Psoas muscle (tissue), 8 donors: ENCODE measurements around the gene CUL1. TPM values are rescaled to one million over a fixed set of nuclear protein-coding genes. Genes with fewer than 3 reads are reported as not detected.

Experiments
- ATAC-seq, 4 donors: fragments of 200-7000 bp; cut with Tn5 transposase; one replicate each; pipeline ENCODE4 v1.9.1; 2020; ENCODE audit warnings: moderate library complexity in 3 of 4, mild to moderate bottlenecking in 2 of 4
- DNase-seq, 2 donors: peaks; one replicate each; pipeline ENCODE4 v3.0.0-alpha.2; 2020
- H3K27ac ChIP-seq: fragments of 200-600 bp; one replicate; pipeline ENCODE4 v1.8.0; 2022
- H3K27me3 ChIP-seq, 3 donors: fragments of 200-600 bp in 1 of 3; one replicate each; pipeline versions ENCODE4 v1.6.1 to v1.8.0; 2013 to 2022; ENCODE audit warnings: low read length in 2 of 3, mild to moderate bottlenecking in 2 of 3, moderate library complexity in 1 of 3; ENCODE audit not compliant: insufficient read depth in 3 of 3
- H3K36me3 ChIP-seq, 2 donors: fragments of 200-600 bp in 1 of 2; one replicate each; pipeline versions ENCODE4 v1.6.1 to v1.8.0; 2013 to 2022; ENCODE audit warnings: low read depth in 1 of 2, mild to moderate bottlenecking in 1 of 2, moderate library complexity in 1 of 2; ENCODE audit not compliant: insufficient read depth in 1 of 2
- H3K4me1 ChIP-seq: fragments of 200-600 bp; one replicate; pipeline ENCODE4 v1.8.0; 2022
- H3K4me3 ChIP-seq: fragments of 200-600 bp; one replicate; pipeline ENCODE4 v1.8.0; 2022; ENCODE audit warnings: mild to moderate bottlenecking
- H3K9me3 ChIP-seq: fragments of 200-600 bp; one replicate; pipeline ENCODE4 v1.8.0; 2022
- WGBS, 3 donors: extraction: QIAGEN DNeasy Blood & Tissue Kit; methylation state at CpG; one replicate each; pipeline versions ENCODE4 v1.1.6 to v1.1.7; 2013; 5-methylcytosine and 5-hydroxymethylcytosine counted together
- intact Hi-C, 2 donors: fragments of 100-400 bp; cut with DNase I; formaldehyde crosslinking; loops; one replicate each; pipeline versions ENCODE4 v1.11.0 to v1.14.2; 2022
- polyA plus RNA-seq, 3 donors: library from polyadenylated mRNA; stranded (reverse); fragments of 200-250 nt; gene quantifications; one replicate each; pipeline ENCODE4 v1.2.3, GENCODE V29; 2013
- total RNA-seq, 4 donors: library from RNA; stranded (reverse); fragmentation: NEBNext Ultra II Directional in 2 of 4; extraction: Animal tissue kit (Norgen Biotek cat#: 25700) in 2 of 4; gene quantifications; one replicate each; pipeline versions ENCODE4 v1.2.1 to v1.2.4, GENCODE V29; 2021 to 2023
- TF ChIP-seq, protein P1 (sequence below): fragments of 200-600 bp; IDR thresholded peaks from one replicate; pipeline ENCODE4 v1.8.0; 2022; ENCODE audit warnings: antibody characterized with exemption
- donor health status: healthy with polysubstance abuse.
- donor health status: DM: no; HTN: no; CAD: no; lungs with moderate emphysema.
- donor health status: Bipolar disorder and iron deficiency.
- donor health status: healthy.
- donor health status: DM: yes; HTN: yes; CAD: no.
- donor health status: DM: no; HTN: no; CAD: no.
- donor health status: DM: no; HTN: no; CAD: no.
- donor health status: DM: yes; HTN: yes; CAD: no.

Gene CUL1
- total and polyA plus RNA-seq, 7 donors = 65.1 to 149 (median 86.5) TPM

DNA sequence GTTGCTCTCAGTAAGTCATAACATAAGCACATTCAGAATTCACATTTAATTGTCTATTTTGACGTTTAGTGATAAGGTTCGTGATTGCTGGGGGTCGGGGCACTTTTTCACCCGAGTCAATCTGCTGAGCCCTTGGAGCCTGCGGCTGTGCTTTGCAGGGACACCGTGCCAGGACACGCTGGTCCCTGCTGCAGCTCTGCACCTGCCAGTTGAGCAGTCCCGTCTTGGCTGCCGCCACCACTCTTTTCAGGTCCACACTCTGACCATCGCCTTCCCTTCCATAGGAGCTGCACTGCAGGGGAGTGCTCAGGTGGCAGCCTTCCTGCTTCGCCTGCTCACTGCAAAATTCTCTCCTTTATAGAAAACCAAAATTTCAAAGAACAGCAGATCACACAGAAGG is 36.4 kb downstream of the CUL1 start:
- TF ChIP-seq, protein P1, sequence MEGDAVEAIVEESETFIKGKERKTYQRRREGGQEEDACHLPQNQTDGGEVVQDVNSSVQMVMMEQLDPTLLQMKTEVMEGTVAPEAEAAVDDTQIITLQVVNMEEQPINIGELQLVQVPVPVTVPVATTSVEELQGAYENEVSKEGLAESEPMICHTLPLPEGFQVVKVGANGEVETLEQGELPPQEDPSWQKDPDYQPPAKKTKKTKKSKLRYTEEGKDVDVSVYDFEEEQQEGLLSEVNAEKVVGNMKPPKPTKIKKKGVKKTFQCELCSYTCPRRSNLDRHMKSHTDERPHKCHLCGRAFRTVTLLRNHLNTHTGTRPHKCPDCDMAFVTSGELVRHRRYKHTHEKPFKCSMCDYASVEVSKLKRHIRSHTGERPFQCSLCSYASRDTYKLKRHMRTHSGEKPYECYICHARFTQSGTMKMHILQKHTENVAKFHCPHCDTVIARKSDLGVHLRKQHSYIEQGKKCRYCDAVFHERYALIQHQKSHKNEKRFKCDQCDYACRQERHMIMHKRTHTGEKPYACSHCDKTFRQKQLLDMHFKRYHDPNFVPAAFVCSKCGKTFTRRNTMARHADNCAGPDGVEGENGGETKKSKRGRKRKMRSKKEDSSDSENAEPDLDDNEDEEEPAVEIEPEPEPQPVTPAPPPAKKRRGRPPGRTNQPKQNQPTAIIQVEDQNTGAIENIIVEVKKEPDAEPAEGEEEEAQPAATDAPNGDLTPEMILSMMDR = no peak
- ATAC-seq (peak; percentile 51 to 66 (median 56)), DNase-seq (peak in 1 of 2 donors; percentile 28)
- Histone ChIP-seq H3K9me3 (no peaks in the 10 kb centered on the region), H3K36me3 (peaks cover 0 to 24% of the 10 kb centered on the region in 2 donors), H3K27ac (peak overlapping the region; percentile 60), H3K4me1 (peaks cover 64% of the 10 kb centered on the region), H3K4me3 (no peak overlapping the region), H3K27me3 (no peaks in the 10 kb centered on the region)
- intact Hi-C loops = loop anchor here in 1 of 2 donors (5.0 kb wide), 1 partner anchor 33 kb away; no protein-coding TSS in a partner anchor
- WGBS, 3 donors = 28 to 44% (median 33%) methylated on average over 11 of the region's 11 CpGs

DNA sequence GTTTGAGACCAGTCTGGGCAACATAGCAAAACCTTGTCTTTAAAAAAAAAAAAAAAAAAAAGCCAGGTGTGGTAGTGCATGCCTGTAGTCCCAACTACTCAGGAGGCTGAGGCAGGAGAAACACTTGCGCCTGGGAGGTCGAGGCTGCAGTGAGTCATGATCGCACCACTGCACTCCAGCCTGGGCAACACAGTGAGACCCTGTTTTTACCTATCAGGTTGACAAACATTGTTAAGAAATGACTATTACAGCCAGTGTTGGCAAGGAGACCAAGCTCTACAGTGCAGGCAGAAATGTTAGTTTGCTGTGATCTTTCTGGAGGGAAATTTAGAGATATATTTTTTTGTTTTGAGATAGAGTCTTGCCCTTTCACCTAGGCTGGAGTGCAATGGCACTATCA is 37.3 kb downstream of the CUL1 start:
- ATAC-seq (no peak), DNase-seq (no peak)
- H3K4me3 ChIP-seq = no peak overlapping the region
- TF ChIP-seq, protein P1 = no peak
- no peaks in the 10 kb centered on the region for H3K27me3 ChIP-seq
- peaks cover 64% of the 10 kb centered on the region for H3K4me1 ChIP-seq
- 97 to 100% (median 99%) methylated on average over 3 of the region's 3 CpGs for WGBS, 3 donors
- H3K27ac ChIP-seq = no peak overlapping the region
- intact Hi-C loops = loop anchor here in 1 of 2 donors (5.0 kb wide), 1 partner anchor 34 kb away; no protein-coding TSS in a partner anchor
- no peaks in the 10 kb centered on the region for H3K9me3 ChIP-seq
- H3K36me3 ChIP-seq = peaks cover 0 to 24% of the 10 kb centered on the region in 2 donors

DNA sequence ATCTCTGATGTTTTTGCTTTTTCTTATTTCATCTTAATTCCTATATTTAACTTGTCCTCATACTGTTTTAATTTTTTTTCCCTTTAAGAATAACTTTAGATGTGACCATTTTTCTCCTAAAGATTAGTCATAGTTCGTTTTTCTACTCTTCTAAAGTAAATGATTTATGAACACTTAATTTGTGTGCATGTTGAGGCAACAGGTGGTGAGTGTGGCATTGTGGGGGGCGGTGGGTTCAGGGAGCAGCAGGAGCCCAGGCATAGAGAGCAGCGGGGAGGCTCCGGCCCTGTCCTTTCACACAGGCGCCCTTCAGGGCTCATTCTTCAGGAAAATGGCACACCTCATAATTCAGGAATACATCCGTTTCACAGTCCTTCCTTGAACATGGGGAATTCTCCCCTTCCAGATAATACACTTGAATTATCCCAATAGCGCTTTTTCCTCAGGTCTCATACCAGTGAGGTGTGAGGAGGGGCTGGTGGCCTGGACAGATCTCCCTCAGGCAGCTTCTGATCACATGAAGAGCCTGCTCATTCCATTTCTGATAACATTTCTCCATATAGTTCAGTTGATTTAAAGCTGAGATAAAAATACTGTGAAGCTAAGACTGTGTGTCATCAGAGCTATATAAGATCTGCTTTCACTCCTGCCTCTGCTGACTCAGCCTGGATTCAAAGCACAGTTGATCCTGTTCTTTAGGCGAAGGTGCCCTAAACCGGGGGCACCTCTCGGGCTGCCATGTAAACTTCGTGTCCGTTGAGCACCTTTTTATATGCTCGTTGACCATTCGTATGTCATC is 40.2 kb downstream of the CUL1 start:
- WGBS, 3 donors = 56 to 63% (median 57%) methylated on average over 14 of the region's 14 CpGs
- peak overlapping the region; percentile 81 for H3K27ac ChIP-seq
- ATAC-seq (peak; percentile 87 to 93 (median 92)), DNase-seq (no peak)
- TF ChIP-seq, protein P1 = no peak
- peak overlapping the region; percentile 45 for H3K4me3 ChIP-seq
- H3K27me3 ChIP-seq = no peaks in the 10 kb centered on the region
- H3K9me3 ChIP-seq = no peaks in the 10 kb centered on the region
- intact Hi-C loops = loop anchor here in 1 of 2 donors (5.0 kb wide), 1 partner anchor 37 kb away; no protein-coding TSS in a partner anchor
- peaks cover 0 to 20% of the 10 kb centered on the region in 2 donors for H3K36me3 ChIP-seq
- peaks cover 47% of the 10 kb centered on the region for H3K4me1 ChIP-seq

DNA sequence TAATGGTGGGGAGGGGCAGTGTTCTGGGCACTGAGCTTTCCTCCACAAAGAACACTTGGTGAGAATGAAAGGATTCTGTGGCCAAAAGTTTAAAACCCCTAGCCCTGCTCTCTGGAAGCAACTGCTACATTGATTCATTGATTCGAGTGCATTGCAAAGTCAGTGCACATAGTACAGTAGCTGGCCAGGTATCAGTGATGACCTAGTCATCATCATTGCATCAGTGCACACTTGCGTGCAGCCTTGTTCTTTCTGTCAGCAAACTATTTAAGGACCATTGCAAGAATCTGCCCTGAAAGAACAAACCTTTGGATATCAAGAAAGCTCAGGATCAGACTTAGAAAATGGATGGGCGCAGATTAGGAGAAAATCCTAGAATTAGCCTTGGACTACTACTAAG is 47.4 kb downstream of the CUL1 start:
- H3K4me3 ChIP-seq = no peak overlapping the region
- 69 to 83% (median 71%) methylated on average over 3 of the region's 3 CpGs for WGBS, 3 donors
- H3K9me3 ChIP-seq = no peaks in the 10 kb centered on the region
- H3K36me3 ChIP-seq = peaks cover 0 to 4% of the 10 kb centered on the region in 2 donors
- ATAC-seq (peak; percentile 86 to 95 (median 95)), DNase-seq (no peak)
- TF ChIP-seq, protein P1 = no peak
- H3K27ac ChIP-seq = peak overlapping the region; percentile 34
- intact Hi-C loops = no loop called here
- no peaks in the 10 kb centered on the region for H3K27me3 ChIP-seq
- peaks cover 14% of the 10 kb centered on the region for H3K4me1 ChIP-seq
